Measurements from ENCODE around the gene STAB1.

The STAB1 gene

GRCh38 chr3:52488746-52489145 lies 6.4 kb upstream of the STAB1 start:
- H3K9me3 ChIP-seq (ENCODE audit: control extremely low read depth in 1 of 5, control insufficient read depth in 4 of 5, insufficient read depth in 2 of 5, low read depth in 1 of 5, low read length in 4 of 5), result no peaks in the 10 kb centered on the region
- H3K27ac ChIP-seq (ENCODE audit: insufficient read depth in 1 of 2, low read depth in 1 of 2, low read length in 2 of 2, poor library complexity in 1 of 2, severe bottlenecking in 2 of 2), result no peak overlapping the region
- 98% methylated on average over 3 of the region's 3 CpGs for WGBS (ENCODE audit: insufficient coverage)
- H3K27me3 ChIP-seq (replicated peaks in 2 of 5; ENCODE audit: control insufficient read depth in 4 of 5, insufficient read depth in 5 of 5, low read length in 4 of 5), result no peaks in the 10 kb centered on the region
- DNase-seq, result no peak
- peaks cover 0 to 53% (median 34%) of the 10 kb centered on the region in 4 experiments for H3K4me1 ChIP-seq (ENCODE audit: control extremely low read depth in 1 of 4, control insufficient read depth in 4 of 4, insufficient read depth in 4 of 4, low read length in 3 of 4)
- H3K36me3 ChIP-seq (ENCODE audit: control insufficient read depth in 4 of 4, insufficient read depth in 4 of 4, low read length in 3 of 4), result peaks cover 13 to 77% (median 52%) of the 10 kb centered on the region in 4 experiments
- ChIA-PET POLR2A (no interaction called here), CTCF (interaction anchor here (0.9 to 6.1 kb wide), 3 partner anchors 9 to 16 kb away, joined by 3 to 65 read pairs (median 5); no protein-coding TSS in a partner anchor)
- H3K4me3 ChIP-seq (ENCODE audit: control insufficient read depth in 1 of 7, extremely low read depth in 1 of 7, insufficient read depth in 4 of 7, low read depth in 2 of 7, low read length in 6 of 7), result no peak overlapping the region

- Histone ChIP-seq H3K4me1 (ENCODE audit: control extremely low read depth in 1 of 4, control insufficient read depth in 4 of 4, insufficient read depth in 4 of 4, low read length in 3 of 4) (peaks cover 0 to 60% (median 41%) of the 10 kb centered on the region in 4 experiments), H3K9me3 (ENCODE audit: control extremely low read depth in 1 of 5, control insufficient read depth in 4 of 5, insufficient read depth in 2 of 5, low read depth in 1 of 5, low read length in 4 of 5) (no peaks in the 10 kb centered on the region), H3K27me3 (replicated peaks in 2 of 5; ENCODE audit: control insufficient read depth in 4 of 5, insufficient read depth in 5 of 5, low read length in 4 of 5) (no peaks in the 10 kb centered on the region), H3K27ac (ENCODE audit: insufficient read depth in 1 of 2, low read depth in 1 of 2, low read length in 2 of 2, poor library complexity in 1 of 2, severe bottlenecking in 2 of 2) (no peak overlapping the region), H3K36me3 (ENCODE audit: control insufficient read depth in 4 of 4, insufficient read depth in 4 of 4, low read length in 3 of 4) (peaks cover 13 to 75% (median 51%) of the 10 kb centered on the region in 4 experiments), H3K4me3 (ENCODE audit: control insufficient read depth in 1 of 7, extremely low read depth in 1 of 7, insufficient read depth in 4 of 7, low read depth in 2 of 7, low read length in 6 of 7) (no peak overlapping the region)
- WGBS (ENCODE audit: insufficient coverage), result 97% methylated on average over 18 of the region's 18 CpGs
- CTCF ChIA-PET, result interaction anchor here (0.7 to 6.1 kb wide), 5 partner anchors 9 to 62 kb away, joined by 3 to 65 read pairs (median 3); no protein-coding TSS in a partner anchor
- POLR2A ChIA-PET, result interaction anchor here (1.7 kb wide), 1 partner anchor 43 kb away, joined by 7 read pairs; no protein-coding TSS in a partner anchor
- DNase-seq, result no peak
These were observed 5.7 kb upstream of the STAB1 start for GRCh38 chr3:52489453-52489852.

- Histone ChIP-seq H3K27me3 (replicated peaks in 2 of 5; ENCODE audit: control insufficient read depth in 4 of 5, insufficient read depth in 5 of 5, low read length in 4 of 5) (no peaks in the 10 kb centered on the region), H3K9me3 (ENCODE audit: control extremely low read depth in 1 of 5, control insufficient read depth in 4 of 5, insufficient read depth in 2 of 5, low read depth in 1 of 5, low read length in 4 of 5) (no peaks in the 10 kb centered on the region), H3K36me3 (ENCODE audit: control insufficient read depth in 4 of 4, insufficient read depth in 4 of 4, low read length in 3 of 4) (peaks cover 13 to 72% (median 45%) of the 10 kb centered on the region in 4 experiments), H3K4me1 (ENCODE audit: control extremely low read depth in 1 of 4, control insufficient read depth in 4 of 4, insufficient read depth in 4 of 4, low read length in 3 of 4) (peaks cover 0 to 62% (median 50%) of the 10 kb centered on the region in 4 experiments), H3K27ac (ENCODE audit: insufficient read depth in 1 of 2, low read depth in 1 of 2, low read length in 2 of 2, poor library complexity in 1 of 2, severe bottlenecking in 2 of 2) (no peak overlapping the region), H3K4me3 (ENCODE audit: control insufficient read depth in 1 of 7, extremely low read depth in 1 of 7, insufficient read depth in 4 of 7, low read depth in 2 of 7, low read length in 6 of 7) (no peak overlapping the region)
- DNase-seq, result no peak
- POLR2A ChIA-PET, result interaction anchor here (0.6 to 1.7 kb wide), 3 partner anchors 9 to 218 kb away, joined by 4 to 7 read pairs (median 5); no protein-coding TSS in a partner anchor
- CTCF ChIA-PET, result interaction anchor here (0.7 to 6.1 kb wide), 9 partner anchors 7 to 78 kb away, joined by 3 to 65 read pairs (median 3); partner anchors contain the start of gene UQCC5
- WGBS (ENCODE audit: insufficient coverage), result 58% methylated on average over 10 of the region's 22 CpGs
These were observed 4.9 kb upstream of the STAB1 start for GRCh38 chr3:52490035-52490938.

GRCh38 chr3:52490939-52491526 lies 4.1 kb upstream of the STAB1 start:
- Histone ChIP-seq H3K27ac (ENCODE audit: insufficient read depth in 1 of 2, low read depth in 1 of 2, low read length in 2 of 2, poor library complexity in 1 of 2, severe bottlenecking in 2 of 2) (no peak overlapping the region), H3K9me3 (ENCODE audit: control extremely low read depth in 1 of 5, control insufficient read depth in 4 of 5, insufficient read depth in 2 of 5, low read depth in 1 of 5, low read length in 4 of 5) (no peaks in the 10 kb centered on the region), H3K27me3 (replicated peaks in 2 of 5; ENCODE audit: control insufficient read depth in 4 of 5, insufficient read depth in 5 of 5, low read length in 4 of 5) (no peaks in the 10 kb centered on the region), H3K4me3 (ENCODE audit: control insufficient read depth in 1 of 7, extremely low read depth in 1 of 7, insufficient read depth in 4 of 7, low read depth in 2 of 7, low read length in 6 of 7) (peak overlapping the region in 2 of 7 experiments; percentile 2 to 6), H3K4me1 (ENCODE audit: control extremely low read depth in 1 of 4, control insufficient read depth in 4 of 4, insufficient read depth in 4 of 4, low read length in 3 of 4) (peaks cover 0 to 70% (median 57%) of the 10 kb centered on the region in 4 experiments), H3K36me3 (ENCODE audit: control insufficient read depth in 4 of 4, insufficient read depth in 4 of 4, low read length in 3 of 4) (peaks cover 13 to 65% (median 39%) of the 10 kb centered on the region in 4 experiments)
- ChIA-PET CTCF (interaction anchor here (0.9 to 6.1 kb wide), 7 partner anchors 8 to 79 kb away, joined by 3 to 65 read pairs (median 4); partner anchors contain the start of gene UQCC5), POLR2A (interaction anchor here (0.6 to 1.7 kb wide), 4 partner anchors 8 to 218 kb away, joined by 3 to 7 read pairs (median 4); no protein-coding TSS in a partner anchor)
- WGBS (ENCODE audit: insufficient coverage), result 35% methylated on average over 18 of the region's 23 CpGs
- peak; percentile 36 to 74 (median 69) for DNase-seq

GRCh38 chr3:52492059-52492458 lies 3.1 kb upstream of the STAB1 start:
- Histone ChIP-seq H3K27ac (ENCODE audit: insufficient read depth in 1 of 2, low read depth in 1 of 2, low read length in 2 of 2, poor library complexity in 1 of 2, severe bottlenecking in 2 of 2) (no peak overlapping the region), H3K27me3 (replicated peaks in 2 of 5; ENCODE audit: control insufficient read depth in 4 of 5, insufficient read depth in 5 of 5, low read length in 4 of 5) (no peaks in the 10 kb centered on the region), H3K36me3 (ENCODE audit: control insufficient read depth in 4 of 4, insufficient read depth in 4 of 4, low read length in 3 of 4) (peaks cover 12 to 64% (median 31%) of the 10 kb centered on the region in 4 experiments), H3K4me1 (ENCODE audit: control extremely low read depth in 1 of 4, control insufficient read depth in 4 of 4, insufficient read depth in 4 of 4, low read length in 3 of 4) (peaks cover 0 to 80% (median 66%) of the 10 kb centered on the region in 4 experiments), H3K9me3 (ENCODE audit: control extremely low read depth in 1 of 5, control insufficient read depth in 4 of 5, insufficient read depth in 2 of 5, low read depth in 1 of 5, low read length in 4 of 5) (no peaks in the 10 kb centered on the region), H3K4me3 (ENCODE audit: control insufficient read depth in 1 of 7, extremely low read depth in 1 of 7, insufficient read depth in 4 of 7, low read depth in 2 of 7, low read length in 6 of 7) (no peak overlapping the region)
- 96% methylated on average over 20 of the region's 21 CpGs for WGBS (ENCODE audit: insufficient coverage)
- no peak for DNase-seq
- ChIA-PET POLR2A (no interaction called here), CTCF (interaction anchor here (1.8 to 6.1 kb wide), 2 partner anchors 9 to 20 kb away, joined by 5 to 65 read pairs; no protein-coding TSS in a partner anchor)

GRCh38 chr3:52493232-52494017 lies 1.7 kb upstream of the STAB1 start:
- CTCF ChIA-PET, result interaction anchor here (5.8 to 6.1 kb wide), 2 partner anchors 21 to 23 kb away, joined by 43 to 65 read pairs; no protein-coding TSS in a partner anchor
- DNase-seq, result no peak
- Histone ChIP-seq H3K36me3 (ENCODE audit: control insufficient read depth in 4 of 4, insufficient read depth in 4 of 4, low read length in 3 of 4) (peaks cover 10 to 51% (median 23%) of the 10 kb centered on the region in 4 experiments), H3K4me3 (ENCODE audit: control insufficient read depth in 1 of 7, extremely low read depth in 1 of 7, insufficient read depth in 4 of 7, low read depth in 2 of 7, low read length in 6 of 7) (no peak overlapping the region), H3K4me1 (ENCODE audit: control extremely low read depth in 1 of 4, control insufficient read depth in 4 of 4, insufficient read depth in 4 of 4, low read length in 3 of 4) (peaks cover 5 to 94% (median 78%) of the 10 kb centered on the region in 4 experiments), H3K27ac (ENCODE audit: insufficient read depth in 1 of 2, low read depth in 1 of 2, low read length in 2 of 2, poor library complexity in 1 of 2, severe bottlenecking in 2 of 2) (no peak overlapping the region), H3K27me3 (replicated peaks in 2 of 5; ENCODE audit: control insufficient read depth in 4 of 5, insufficient read depth in 5 of 5, low read length in 4 of 5) (no peaks in the 10 kb centered on the region), H3K9me3 (ENCODE audit: control extremely low read depth in 1 of 5, control insufficient read depth in 4 of 5, insufficient read depth in 2 of 5, low read depth in 1 of 5, low read length in 4 of 5) (no peaks in the 10 kb centered on the region)
- POLR2A ChIA-PET, result no interaction called here
- 96% methylated on average over 4 of the region's 7 CpGs for WGBS (ENCODE audit: insufficient coverage)
